ENCODE results near the gene CD200.
A peak's percentile ranks its signal among the peaks of the same experiment; 100 is the strongest.

The CD200 gene

GRCh38 chr3:112333002-112333380 is at the start of gene CD200:
Gene CD200 (plus strand): TSS chr3:112333156. CDS start chr3:112333213, 57 bp downstream.
- TF ChIP-seq CTCF (IDR thresholded peaks at IDR 0.05; ENCODE audit: low read depth, low read length) = no peak
- H3K4me3 ChIP-seq (ENCODE audit: low read depth, low read length) = peak within 1 kb of the TSS; percentile 46

- no peak for TF ChIP-seq CTCF (IDR thresholded peaks at IDR 0.05; ENCODE audit: low read depth, low read length)
- H3K4me3 ChIP-seq (ENCODE audit: low read depth, low read length) = no peak overlapping the region
Observed at GRCh38 chr3:112289011-112289410, 43.9 kb upstream of the CD200 start.

- 0 out of 2 replicates have a peak, but pooled peaks have one; percentile 21 for TF ChIP-seq CTCF (IDR thresholded peaks at IDR 0.05; ENCODE audit: low read depth, low read length)
- H3K4me3 ChIP-seq (ENCODE audit: low read depth, low read length) = peak within 1 kb of the TSS; percentile 49
Observed at GRCh38 chr3:112293368-112294321, 39.3 kb upstream of the CD200 start, which contains the start of gene SLC9C1. Gene SLC9C1 (minus strand): TSS chr3:112294216. CDS start chr3:112286791, 7,425 bp downstream.

GRCh38 chr3:112297714-112298113 is 35.2 kb upstream of the CD200 start:
- TF ChIP-seq CTCF (IDR thresholded peaks at IDR 0.05; ENCODE audit: low read depth, low read length) = no peak
- H3K4me3 ChIP-seq (ENCODE audit: low read depth, low read length) = no peak overlapping the region

GRCh38 chr3:112298781-112299180 is 34.2 kb upstream of the CD200 start:
- no peak overlapping the region for H3K4me3 ChIP-seq (ENCODE audit: low read depth, low read length)
- no peak for TF ChIP-seq CTCF (IDR thresholded peaks at IDR 0.05; ENCODE audit: low read depth, low read length)

- H3K4me3 ChIP-seq (ENCODE audit: low read depth, low read length) = peak overlapping the region; percentile 55
- TF ChIP-seq CTCF (IDR thresholded peaks at IDR 0.05; ENCODE audit: low read depth, low read length) = no peak
Observed at GRCh38 chr3:112302150-112302830, 30.7 kb upstream of the CD200 start.
